ENCODE results near the gene POLRMT.

Gene POLRMT

DNA sequence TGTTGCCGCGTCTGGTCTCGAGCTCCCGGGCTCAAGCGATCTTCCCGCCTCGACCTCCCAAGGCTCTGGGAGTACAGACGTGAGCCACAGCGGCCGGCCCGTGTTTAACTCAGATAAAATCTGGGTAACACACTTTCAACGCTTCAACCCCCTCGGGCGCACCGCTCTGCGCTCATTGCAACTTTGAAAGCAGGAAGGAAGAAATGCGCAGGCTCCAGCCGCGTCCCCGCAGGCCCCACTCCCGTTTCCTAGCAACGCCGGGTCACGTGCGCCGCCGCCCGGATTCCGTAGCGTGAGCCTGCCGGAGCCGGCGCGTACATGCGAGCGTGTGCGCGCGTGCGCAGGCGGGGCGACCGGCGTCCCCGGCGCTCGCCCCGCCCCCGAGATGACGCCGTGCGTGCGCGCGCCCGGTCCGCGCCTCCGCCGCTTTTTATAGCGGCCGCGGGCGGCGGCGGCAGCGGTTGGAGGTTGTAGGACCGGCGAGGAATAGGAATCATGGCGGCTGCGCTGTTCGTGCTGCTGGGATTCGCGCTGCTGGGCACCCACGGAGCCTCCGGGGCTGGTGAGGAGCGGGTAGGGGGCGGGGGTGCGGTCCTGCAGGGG is 61.1 kb downstream of the POLRMT start, which contains the start of gene BSG:
Gene BSG, plus strand, starts transcription at position 457 of the 603 bp plus-strand sequence. Its CDS starts 39 bp downstream, at position 496.
- TF ChIP-seq, protein P1, sequence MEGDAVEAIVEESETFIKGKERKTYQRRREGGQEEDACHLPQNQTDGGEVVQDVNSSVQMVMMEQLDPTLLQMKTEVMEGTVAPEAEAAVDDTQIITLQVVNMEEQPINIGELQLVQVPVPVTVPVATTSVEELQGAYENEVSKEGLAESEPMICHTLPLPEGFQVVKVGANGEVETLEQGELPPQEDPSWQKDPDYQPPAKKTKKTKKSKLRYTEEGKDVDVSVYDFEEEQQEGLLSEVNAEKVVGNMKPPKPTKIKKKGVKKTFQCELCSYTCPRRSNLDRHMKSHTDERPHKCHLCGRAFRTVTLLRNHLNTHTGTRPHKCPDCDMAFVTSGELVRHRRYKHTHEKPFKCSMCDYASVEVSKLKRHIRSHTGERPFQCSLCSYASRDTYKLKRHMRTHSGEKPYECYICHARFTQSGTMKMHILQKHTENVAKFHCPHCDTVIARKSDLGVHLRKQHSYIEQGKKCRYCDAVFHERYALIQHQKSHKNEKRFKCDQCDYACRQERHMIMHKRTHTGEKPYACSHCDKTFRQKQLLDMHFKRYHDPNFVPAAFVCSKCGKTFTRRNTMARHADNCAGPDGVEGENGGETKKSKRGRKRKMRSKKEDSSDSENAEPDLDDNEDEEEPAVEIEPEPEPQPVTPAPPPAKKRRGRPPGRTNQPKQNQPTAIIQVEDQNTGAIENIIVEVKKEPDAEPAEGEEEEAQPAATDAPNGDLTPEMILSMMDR (IDR thresholded peaks at IDR 0.05; ENCODE audit: low read depth, low read length) = no peak
- H3K4me3 ChIP-seq (ENCODE audit: low read depth, low read length) = peak within 1 kb of the TSS; percentile 96

DNA sequence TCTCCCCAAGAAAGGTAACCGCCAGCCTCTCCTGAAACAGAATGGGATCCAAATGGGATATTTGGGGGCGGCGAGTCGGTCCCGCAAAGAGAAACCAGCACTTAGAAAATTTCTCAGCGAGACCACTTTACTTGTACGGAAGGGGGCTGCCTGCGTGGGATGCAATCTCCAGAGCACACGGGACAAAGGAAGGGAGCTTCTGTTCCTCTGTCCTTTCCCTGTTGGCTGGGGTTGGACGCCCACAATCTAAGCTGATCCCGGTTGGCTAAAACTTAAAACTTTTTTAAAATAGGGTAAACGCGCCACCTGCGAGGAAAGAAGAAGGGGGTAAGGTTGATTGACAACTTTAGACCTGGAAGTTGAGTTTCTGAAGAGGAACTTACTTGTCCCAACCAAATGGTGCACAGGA is 61.8 kb downstream of the POLRMT start:
- H3K4me3 ChIP-seq (ENCODE audit: low read depth, low read length) = peak overlapping the region; percentile 56
- TF ChIP-seq, protein P1 (IDR thresholded peaks at IDR 0.05; ENCODE audit: low read depth, low read length) = no peak

- TF ChIP-seq, protein P1 (IDR thresholded peaks at IDR 0.05; ENCODE audit: low read depth, low read length) = no peak
- peak overlapping the region; percentile 56 for H3K4me3 ChIP-seq (ENCODE audit: low read depth, low read length)
Observed at GRCh38 chr19:570937-571565, 62.3 kb downstream of the POLRMT start.

GRCh38 chr19:570251-570686 is 63.1 kb downstream of the POLRMT start:
- H3K4me3 ChIP-seq (ENCODE audit: low read depth, low read length) = no peak overlapping the region
- TF ChIP-seq, protein P1 (IDR thresholded peaks at IDR 0.05; ENCODE audit: low read depth, low read length) = no peak

DNA sequence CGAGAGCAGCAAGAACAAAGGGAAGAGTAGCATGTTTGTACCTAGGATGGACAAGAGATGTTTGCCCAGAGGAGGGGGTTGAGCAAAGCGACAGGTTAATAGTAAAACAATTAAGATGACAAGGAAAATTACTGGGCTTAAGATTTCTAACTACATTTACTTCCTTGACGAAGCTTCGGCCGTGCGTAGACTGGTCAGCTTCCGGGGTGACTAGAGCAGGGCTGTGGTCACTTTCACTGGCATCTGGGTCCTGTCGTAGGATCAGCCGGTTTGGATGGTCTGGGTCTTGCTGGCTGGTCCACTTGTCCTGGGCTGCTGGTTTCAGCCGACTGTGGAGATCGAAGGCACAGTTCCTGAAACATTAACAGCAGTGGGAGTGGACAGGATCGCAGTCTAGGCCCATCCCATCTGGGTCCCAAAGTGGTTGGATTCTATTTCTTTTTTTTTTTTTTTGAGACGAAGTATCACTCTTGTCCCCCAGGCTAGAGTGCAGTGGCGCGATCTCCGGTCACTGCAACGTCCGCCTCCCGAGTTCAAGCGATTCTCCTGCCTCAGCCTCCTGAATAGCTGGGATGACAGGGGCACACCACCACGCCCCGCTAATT is 65.9 kb downstream of the POLRMT start:
- H3K4me3 ChIP-seq (ENCODE audit: low read depth, low read length) = no peak overlapping the region
- TF ChIP-seq, protein P1 (IDR thresholded peaks at IDR 0.05; ENCODE audit: low read depth, low read length) = no peak

Data from WI38 (cell line).